Breast epithelium (tissue), 3 donors: ENCODE measurements around the gene ANKRD13D.

Source experiments
- POLR2A ChIP-seq: fragments of 450-650 bp; IDR thresholded peaks from one replicate; pipeline ENCODE4 v1.6.1; 2016; ENCODE audit warnings: antibody characterized with exemption, mild to moderate bottlenecking, moderate library complexity
- POLR2AphosphoS5 ChIP-seq, 3 donors: sonication (generic); formaldehyde crosslinking; IDR thresholded peaks; one replicate each; pipeline ENCODE4 v1.6.1; 2017; ENCODE audit warnings: antibody characterized with exemption in 3 of 3
- TF ChIP-seq, protein P1 (sequence below), 3 donors: fragments of 450-650 bp; IDR thresholded peaks; one replicate each; pipeline ENCODE4 v1.5.1; 2016 to 2017; ENCODE audit warnings: antibody characterized with exemption in 3 of 3, mild to moderate bottlenecking in 3 of 3, moderate library complexity in 3 of 3

DNA sequence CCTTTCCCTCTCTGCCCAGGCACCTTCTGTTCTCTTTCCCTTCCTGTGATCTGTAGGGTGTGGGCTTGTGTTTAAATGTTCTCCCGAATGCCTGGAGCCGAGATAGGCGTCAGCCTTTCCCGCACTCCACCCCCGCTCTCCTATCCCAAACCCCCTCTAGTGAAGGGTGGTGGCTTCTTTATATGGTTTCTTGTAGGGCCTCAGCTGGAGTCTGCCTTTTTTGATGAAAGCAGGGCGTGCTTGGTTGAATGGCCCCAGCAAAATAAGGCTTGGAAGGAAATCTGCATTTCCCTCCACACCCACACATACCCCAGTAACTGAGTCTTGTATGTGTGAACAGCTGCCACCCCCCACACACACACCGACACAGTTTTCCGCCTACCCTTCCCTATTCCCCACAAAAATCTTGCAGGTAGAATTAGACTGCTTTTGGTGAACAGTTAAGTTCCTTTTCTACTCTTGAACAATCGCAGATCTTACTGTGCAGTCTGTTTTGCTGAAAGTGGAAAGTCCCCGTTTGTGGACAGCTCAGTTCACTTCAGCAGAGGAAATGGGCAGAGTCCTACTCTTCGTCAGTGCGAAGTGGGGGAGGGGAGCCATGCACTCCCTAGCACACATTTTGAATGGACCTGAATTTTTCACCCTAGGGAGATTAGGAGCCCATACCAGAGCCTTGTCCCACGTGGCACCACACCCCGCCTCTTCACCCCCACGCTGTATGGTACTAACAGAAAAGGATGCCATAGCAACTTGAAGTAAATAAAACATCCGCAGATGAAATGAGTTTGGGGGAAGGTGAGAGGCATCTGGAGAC, 48.3 kb upstream of the ANKRD13D start:
- TF ChIP-seq, protein P1, sequence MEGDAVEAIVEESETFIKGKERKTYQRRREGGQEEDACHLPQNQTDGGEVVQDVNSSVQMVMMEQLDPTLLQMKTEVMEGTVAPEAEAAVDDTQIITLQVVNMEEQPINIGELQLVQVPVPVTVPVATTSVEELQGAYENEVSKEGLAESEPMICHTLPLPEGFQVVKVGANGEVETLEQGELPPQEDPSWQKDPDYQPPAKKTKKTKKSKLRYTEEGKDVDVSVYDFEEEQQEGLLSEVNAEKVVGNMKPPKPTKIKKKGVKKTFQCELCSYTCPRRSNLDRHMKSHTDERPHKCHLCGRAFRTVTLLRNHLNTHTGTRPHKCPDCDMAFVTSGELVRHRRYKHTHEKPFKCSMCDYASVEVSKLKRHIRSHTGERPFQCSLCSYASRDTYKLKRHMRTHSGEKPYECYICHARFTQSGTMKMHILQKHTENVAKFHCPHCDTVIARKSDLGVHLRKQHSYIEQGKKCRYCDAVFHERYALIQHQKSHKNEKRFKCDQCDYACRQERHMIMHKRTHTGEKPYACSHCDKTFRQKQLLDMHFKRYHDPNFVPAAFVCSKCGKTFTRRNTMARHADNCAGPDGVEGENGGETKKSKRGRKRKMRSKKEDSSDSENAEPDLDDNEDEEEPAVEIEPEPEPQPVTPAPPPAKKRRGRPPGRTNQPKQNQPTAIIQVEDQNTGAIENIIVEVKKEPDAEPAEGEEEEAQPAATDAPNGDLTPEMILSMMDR (IDR thresholded peaks at IDR 0.05) = no peak
- TF ChIP-seq POLR2A (no peak), POLR2AphosphoS5 (IDR thresholded peaks at IDR 0.05) (peak in 1 of 3 donors; percentile 30)
